HL-60 (cell line): ENCODE measurements around the gene SATL1.

Source experiments
- DNase-seq, 2 experiments: peaks; one replicate each; pipeline ENCODE4 v3.0.0-alpha.2; 2010 to 2020; ENCODE audit warnings: low read depth in 1 of 2, low spot score in 1 of 2
- H3K27ac ChIP-seq: fragments of 250-450 bp; sonication (Bioruptor Pico); replicated peaks from 2 replicates; pipeline ENCODE4 v1.5.1; 2020; ENCODE audit warnings: mild to moderate bottlenecking, moderate library complexity
- H3K27me3 ChIP-seq: fragments of 250-450 bp; sonication (Bioruptor Pico); 2 replicates; pipeline ENCODE4 v1.5.1; 2021; ENCODE audit warnings: mild to moderate bottlenecking, moderate library complexity; ENCODE audit not compliant: insufficient read depth, poor library complexity, severe bottlenecking
- H3K4me3 ChIP-seq: replicated peaks from 2 replicates; pipeline ENCODE4 v1.5.1; 2011; ENCODE audit warnings: mild to moderate bottlenecking, control low read depth, low read length; ENCODE audit not compliant: insufficient read depth
- GABPA ChIP-seq: IDR thresholded peaks from 2 replicates; pipeline ENCODE4 v1.6.1; 2012; ENCODE audit warnings: low read depth
- POLR2AphosphoS5 ChIP-seq: IDR thresholded peaks from 2 replicates; pipeline ENCODE4 v1.6.1; 2012; ENCODE audit warnings: low read depth
- SPI1 ChIP-seq: IDR thresholded peaks from 2 replicates; pipeline ENCODE4 v1.6.1; 2012; ENCODE audit warnings: low read depth, mild to moderate bottlenecking, borderline replicate concordance
- TF ChIP-seq, protein P1 (sequence below): IDR thresholded peaks from one replicate; pipeline ENCODE4 v1.5.1; 2011; ENCODE audit warnings: low read length, control low read depth, inconsistent platforms; ENCODE audit not compliant: insufficient read depth
- TF ChIP-seq, protein P2 (sequence below): IDR thresholded peaks from 2 replicates; pipeline ENCODE4 v1.6.1; 2012; ENCODE audit warnings: low read depth; ENCODE audit not compliant: insufficient replicate concordance

SATL1 gene

DNA sequence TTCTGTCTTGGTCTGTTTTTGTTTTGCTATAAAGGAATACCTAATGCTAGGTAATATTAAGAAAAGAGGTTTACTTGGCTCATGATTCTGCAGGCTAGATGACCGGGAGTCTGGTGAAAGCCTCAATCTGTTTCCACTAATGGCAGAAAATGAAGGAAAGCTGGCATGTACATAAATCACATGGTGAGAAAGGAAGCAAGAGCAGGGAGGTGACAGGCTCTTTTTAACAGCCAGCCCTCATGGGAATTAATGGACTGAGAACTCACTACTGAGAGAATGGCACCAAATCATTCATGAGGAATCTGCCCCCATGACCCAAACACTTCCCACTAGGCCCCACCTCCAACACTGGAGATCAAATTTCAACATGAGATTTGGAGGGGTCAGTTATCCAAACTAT lies 27.6 kb downstream of the SATL1 start:
- DNase-seq: no peak
- Histone ChIP-seq H3K27me3 (no peaks in the 10 kb centered on the region), H3K27ac (no peak overlapping the region), H3K4me3 (no peak overlapping the region)
- TF ChIP-seq, protein P1, sequence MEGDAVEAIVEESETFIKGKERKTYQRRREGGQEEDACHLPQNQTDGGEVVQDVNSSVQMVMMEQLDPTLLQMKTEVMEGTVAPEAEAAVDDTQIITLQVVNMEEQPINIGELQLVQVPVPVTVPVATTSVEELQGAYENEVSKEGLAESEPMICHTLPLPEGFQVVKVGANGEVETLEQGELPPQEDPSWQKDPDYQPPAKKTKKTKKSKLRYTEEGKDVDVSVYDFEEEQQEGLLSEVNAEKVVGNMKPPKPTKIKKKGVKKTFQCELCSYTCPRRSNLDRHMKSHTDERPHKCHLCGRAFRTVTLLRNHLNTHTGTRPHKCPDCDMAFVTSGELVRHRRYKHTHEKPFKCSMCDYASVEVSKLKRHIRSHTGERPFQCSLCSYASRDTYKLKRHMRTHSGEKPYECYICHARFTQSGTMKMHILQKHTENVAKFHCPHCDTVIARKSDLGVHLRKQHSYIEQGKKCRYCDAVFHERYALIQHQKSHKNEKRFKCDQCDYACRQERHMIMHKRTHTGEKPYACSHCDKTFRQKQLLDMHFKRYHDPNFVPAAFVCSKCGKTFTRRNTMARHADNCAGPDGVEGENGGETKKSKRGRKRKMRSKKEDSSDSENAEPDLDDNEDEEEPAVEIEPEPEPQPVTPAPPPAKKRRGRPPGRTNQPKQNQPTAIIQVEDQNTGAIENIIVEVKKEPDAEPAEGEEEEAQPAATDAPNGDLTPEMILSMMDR: no peak
- TF ChIP-seq, protein P2, sequence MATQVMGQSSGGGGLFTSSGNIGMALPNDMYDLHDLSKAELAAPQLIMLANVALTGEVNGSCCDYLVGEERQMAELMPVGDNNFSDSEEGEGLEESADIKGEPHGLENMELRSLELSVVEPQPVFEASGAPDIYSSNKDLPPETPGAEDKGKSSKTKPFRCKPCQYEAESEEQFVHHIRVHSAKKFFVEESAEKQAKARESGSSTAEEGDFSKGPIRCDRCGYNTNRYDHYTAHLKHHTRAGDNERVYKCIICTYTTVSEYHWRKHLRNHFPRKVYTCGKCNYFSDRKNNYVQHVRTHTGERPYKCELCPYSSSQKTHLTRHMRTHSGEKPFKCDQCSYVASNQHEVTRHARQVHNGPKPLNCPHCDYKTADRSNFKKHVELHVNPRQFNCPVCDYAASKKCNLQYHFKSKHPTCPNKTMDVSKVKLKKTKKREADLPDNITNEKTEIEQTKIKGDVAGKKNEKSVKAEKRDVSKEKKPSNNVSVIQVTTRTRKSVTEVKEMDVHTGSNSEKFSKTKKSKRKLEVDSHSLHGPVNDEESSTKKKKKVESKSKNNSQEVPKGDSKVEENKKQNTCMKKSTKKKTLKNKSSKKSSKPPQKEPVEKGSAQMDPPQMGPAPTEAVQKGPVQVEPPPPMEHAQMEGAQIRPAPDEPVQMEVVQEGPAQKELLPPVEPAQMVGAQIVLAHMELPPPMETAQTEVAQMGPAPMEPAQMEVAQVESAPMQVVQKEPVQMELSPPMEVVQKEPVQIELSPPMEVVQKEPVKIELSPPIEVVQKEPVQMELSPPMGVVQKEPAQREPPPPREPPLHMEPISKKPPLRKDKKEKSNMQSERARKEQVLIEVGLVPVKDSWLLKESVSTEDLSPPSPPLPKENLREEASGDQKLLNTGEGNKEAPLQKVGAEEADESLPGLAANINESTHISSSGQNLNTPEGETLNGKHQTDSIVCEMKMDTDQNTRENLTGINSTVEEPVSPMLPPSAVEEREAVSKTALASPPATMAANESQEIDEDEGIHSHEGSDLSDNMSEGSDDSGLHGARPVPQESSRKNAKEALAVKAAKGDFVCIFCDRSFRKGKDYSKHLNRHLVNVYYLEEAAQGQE: no peak
- TF ChIP-seq POLR2AphosphoS5: no peak
- no peak for TF ChIP-seq GABPA
- no peak for TF ChIP-seq SPI1

DNA sequence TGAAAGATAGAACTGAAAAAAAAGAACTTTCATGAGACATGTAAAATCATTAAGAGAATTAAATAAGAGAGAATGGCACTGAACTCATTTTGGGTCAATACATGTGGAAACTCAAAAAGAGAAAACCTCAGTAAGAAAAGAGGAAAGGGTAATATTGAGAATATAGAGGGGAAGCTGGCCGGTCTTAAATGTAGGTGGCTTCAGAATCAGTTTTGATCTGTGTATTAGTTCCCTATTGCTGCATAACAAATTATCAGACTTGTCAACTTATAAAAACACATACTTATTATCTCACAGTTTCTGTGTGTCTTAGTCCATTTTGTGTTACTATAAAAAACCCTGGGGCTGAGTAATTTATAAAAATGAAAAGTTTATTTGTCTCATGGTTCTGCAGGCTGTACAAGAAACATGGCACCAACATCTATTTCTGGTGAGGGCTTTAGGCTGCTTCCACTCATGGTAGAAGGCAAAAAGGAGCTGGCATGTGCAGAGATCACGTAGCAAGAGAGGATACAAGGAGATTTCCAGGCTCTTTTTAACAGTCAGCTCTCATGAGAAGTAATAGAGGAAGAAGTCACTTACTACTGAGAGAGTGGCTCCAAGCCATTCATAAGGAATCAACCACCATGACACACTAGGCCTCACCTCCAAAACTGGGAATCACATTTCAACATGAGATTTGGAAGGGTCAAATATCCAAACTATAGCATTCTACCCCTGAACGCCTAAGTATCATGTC lies 29.6 kb downstream of the SATL1 start:
- Histone ChIP-seq H3K4me3 (no peak overlapping the region), H3K27ac (no peak overlapping the region), H3K27me3 (no peaks in the 10 kb centered on the region)
- TF ChIP-seq, protein P2: no peak
- DNase-seq: no peak

DNA sequence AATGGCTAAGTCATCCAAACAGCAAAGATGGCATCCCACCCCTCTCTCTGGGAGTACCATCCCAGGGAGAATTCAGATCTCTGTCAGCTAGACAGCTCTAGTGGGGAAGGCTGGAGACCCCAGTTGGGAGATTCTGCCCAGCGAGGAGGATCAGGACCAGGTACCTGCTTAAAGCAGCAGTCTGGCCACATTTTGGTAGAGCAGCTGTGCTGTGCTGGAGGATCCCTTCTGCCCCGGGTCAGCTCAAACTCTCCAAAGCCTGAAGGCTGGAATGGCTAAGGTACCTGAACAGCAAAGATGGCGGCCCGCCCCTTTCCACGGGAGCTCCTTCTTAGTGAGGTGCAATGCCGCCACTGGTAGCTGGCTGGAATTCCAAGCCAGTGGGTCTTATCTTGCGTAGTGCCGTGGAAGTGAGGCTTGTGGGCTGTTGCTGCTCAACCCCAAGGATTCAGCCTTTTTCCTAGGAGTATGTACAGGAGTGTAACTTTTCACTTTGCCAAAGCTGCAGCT lies 40.1 kb downstream of the SATL1 start:
- no peak overlapping the region for H3K27ac ChIP-seq
- no peak for DNase-seq
- H3K27me3 ChIP-seq: no peaks in the 10 kb centered on the region
- TF ChIP-seq, protein P1: no peak
- TF ChIP-seq, protein P2: no peak
- no peak overlapping the region for H3K4me3 ChIP-seq
